Stimulated activated CD8-positive, alpha-beta memory T cell treated with anti-CD3 and anti-CD28 coated beads, Interleukin-4, amount 100 ng/mL, for 1 hour (primary cell): ENCODE data around the gene TEDC2.
"Not testable (repeated sequence)": the region's sequence is repeated elsewhere in the genome, so short reads cannot be mapped to it uniquely, and the experiment has no call there.

Experiments used
- DNase-seq, 2 donors: peaks; one replicate each; pipeline ENCODE4 v3.0.0-alpha.2; 2020; ENCODE audit warnings: low read depth in 2 of 2, low spot score in 1 of 2

The TEDC2 gene

DNA sequence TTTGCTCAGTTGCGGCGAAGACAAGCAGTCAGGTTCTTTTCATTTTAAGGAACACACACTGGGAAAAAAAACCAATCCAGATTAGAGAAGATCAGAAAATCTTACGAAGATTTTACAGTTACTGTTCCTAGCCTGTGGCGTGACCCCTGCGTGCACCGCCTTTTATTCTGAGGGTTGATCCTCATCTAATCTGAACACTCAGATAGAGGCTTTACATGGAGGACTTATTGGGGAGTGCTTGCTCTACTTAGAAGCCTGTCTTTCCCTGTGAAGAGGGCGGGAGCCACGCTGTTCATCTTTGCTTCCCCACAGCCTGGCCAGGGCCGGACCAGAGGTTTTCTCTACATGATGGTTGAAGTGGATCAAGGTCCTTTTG lies 16.4 kb downstream of the TEDC2 start:
- no peak for DNase-seq

DNA sequence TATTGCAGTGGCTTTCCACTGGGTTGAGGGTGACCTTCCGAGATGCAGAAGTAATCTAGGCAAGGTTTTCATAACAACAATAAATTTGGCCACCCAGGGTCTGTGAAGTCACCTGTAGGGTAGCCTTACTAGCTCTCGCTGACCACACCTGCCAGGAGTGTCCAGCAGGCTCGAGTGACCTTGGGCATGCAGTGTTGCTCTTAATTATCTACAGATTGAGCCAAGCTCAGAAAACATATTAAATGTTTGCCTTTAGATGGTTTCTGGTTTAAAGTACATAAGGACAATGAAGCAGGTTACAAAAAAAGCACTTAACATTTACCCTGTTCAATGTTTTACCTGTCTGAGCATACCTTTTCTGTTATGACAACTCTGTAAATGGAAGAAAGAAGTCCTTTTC lies 16.8 kb downstream of the TEDC2 start:
- no peak for DNase-seq

DNA sequence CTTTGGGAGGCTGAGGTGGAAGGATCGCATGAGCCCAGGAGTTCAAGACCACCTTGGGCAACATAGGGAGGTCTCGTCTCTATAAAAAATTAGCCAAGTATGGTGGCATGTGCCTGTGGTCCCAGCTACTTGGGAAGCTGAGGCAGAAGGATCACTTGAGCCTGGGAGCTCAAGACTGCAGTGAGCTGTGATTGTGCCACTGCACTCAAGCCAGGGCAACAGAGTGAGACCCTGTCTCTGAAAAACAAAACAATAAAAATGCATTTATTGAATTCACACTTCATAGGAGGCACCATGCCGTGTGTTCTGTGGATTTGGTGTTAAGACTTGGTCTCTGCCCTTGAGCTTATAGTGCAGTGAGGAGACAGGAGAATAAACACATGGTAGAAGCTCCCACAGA lies 17.4 kb downstream of the TEDC2 start:
- no peak for DNase-seq

DNA sequence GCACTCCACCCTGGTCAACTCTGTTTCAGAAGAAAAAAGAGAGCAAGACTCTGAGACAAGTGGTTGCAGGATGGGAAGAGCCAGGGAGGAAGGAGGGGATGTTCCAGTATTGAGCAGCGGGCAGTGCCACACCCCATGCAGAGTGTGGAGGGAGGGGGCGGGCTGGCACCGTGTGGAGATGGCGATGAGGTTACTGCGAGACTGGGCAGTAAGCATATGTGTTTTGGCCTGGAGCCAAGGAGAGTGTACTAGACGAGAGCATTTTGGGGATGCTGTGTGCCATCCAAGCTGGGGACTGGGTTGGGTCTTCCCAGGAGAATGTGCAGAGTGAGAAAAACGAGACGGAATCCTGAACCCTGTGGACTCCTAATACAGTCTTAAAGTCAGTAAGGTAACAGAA lies 18.4 kb downstream of the TEDC2 start:
- DNase-seq = no peak

DNA sequence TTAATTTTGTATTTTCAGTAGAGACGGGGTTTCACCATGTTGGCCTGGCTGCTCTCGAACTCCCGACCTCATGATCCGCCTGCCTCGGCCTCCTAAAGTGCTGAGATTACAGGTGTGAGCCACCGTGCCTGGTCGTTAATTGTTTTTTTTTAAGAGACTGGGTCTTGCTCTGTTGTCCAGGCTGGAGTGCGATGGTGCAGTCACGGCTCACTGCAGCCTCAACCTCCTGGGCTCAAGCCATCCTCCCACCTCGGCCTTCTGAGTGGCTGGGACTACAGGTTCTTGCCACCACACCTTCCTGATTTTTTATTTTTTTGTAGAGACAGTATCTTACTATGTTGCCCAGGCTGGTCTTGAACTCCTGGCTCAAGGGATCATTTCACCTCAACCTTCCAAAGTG lies 20.1 kb downstream of the TEDC2 start:
- DNase-seq = not testable (repeated sequence)

DNA sequence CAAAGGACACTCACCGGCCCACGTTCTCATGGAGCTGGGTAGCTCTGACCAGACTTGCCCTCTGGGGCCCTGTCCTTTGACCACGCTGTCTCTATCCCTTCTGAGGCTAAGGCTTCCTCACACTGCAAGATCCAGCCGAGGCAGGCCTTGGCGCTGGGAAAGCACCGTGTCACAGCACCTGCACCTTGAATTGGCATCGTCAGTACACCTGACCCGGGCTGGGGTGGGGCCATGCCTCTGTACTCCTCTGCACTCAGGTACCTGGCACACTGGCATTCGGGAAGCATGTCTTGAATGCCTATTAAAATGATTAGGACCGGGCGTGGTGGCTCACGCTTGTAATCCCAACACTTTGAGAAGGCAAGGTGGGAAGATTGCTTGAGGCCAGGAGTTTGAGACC lies 21.0 kb downstream of the TEDC2 start:
- no peak for DNase-seq

DNA sequence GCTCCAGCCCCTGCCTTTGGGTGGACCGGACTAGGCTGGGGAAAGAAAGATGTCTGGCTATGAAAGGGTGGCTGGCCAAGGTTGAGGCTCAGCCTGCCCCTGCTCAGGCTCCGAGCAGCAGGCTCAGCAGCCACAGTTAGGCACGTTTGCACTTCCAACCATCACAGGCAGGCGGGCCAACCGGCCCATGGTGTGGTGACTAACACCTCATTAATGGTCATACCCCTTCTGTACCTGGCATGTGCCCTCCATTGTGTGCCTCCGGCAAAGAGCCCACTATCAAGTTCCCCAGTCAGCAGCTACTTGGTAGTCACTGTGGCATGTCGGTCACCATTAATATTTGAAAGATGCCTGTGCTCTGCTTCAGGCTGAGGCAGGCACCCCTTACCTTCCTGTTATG lies 21.8 kb downstream of the TEDC2 start:
- no peak for DNase-seq

DNA sequence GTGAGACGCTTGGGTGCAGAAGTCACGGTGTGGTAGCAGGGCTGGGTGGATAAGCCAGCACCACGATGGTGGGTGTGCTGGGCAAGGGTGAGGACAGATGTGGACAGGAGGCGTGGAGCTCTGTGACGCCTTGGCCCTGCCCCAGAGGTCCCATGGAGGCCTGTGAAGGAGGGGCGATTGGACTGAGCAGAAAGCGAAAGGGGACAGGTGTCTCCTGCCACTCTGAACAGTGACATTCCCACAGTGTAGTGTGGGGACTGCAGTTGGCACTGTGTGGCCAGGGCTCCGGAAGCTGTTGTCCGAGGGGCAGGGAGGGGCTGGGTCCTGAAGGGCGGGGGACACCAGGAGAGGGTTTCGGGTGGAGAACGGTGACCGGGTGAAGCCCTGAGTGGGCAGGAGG lies 22.3 kb downstream of the TEDC2 start:
- no peak for DNase-seq

DNA sequence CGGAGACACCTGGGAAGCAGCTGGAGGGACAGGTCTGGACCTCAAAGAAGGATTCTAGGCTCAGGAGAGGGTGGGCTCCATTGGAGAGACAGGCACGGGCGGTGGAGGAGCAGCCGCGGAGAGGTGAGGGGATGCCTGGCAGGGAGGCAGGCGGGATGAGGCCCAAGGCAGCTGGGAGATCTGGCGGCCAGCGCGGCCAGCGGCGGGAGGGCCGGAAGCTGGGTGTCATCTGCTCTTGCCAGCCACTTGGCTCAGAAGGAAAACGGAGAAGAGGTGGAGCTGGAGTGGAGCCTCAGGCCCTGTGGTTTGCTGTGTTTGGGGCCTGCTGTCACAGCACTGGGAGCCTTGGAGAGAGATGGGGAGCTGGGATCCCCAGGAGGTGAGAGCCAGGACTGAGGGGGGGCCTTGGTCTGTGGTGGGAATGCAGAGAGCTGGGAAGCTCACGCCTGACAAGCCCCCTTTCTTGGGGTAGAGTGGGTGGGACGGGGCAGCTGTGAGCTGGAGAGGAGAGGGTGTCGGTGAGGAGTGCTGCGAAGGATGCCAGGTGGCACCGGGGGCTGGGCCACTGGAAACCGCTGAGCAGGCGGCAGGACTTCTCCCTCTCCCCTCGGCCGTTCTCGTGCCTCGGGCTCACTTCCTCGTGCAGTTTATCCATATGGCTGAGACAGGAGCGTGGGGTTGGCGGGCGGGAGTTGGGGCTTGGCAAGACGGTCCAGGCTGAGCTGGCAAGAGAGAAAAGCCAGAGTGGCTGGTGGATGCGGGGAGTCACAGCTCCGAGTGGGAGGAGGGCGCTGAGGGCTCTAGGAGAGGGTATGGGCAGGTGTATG lies 23.0 kb downstream of the TEDC2 start:
- no peak for DNase-seq

DNA sequence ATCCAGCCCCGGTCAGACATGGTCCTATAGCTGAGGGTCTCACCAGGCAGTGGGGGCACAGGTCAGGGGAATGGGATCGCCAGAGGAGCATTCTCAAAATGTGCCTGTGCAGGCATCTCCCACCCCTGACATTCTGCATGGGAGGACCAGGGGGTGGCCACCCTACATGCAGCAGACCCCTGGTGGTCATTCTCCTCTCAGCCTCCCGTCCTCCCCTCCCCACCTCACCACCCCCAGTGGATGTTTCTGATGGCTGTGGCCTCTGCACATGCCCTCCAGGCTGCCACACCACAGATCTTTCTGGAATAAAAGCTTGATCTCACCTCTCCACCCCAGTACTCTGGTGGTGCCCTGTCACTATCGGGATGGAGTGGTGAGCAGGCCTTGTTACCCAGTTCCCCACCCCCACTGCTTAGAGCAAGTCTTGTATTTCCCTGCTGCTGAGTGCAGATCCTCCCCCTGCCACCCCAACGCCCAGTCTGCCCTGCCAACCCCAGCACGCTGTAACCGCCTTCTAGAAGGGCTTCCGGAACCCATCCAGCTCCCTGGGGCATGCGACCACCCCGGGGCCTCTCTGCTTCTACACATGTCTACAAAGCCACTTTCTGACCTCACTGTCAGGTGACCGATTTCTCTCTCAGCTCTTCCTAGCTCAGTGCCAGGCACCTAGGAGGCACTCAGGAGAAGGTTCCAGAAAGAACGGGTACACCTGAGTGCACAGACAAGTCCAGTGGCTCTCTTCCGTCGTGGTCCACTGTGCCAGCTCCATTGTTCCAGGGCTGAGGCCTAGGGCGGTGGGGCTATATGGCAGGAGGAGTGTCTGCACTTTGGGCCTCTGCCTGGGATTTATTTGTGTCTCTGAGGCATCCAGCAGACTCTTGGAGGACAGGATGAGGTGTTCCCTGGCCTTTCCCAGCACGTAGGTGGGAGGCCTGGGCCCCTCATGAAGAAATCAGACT lies 24.3 kb downstream of the TEDC2 start:
- DNase-seq = no peak

DNA sequence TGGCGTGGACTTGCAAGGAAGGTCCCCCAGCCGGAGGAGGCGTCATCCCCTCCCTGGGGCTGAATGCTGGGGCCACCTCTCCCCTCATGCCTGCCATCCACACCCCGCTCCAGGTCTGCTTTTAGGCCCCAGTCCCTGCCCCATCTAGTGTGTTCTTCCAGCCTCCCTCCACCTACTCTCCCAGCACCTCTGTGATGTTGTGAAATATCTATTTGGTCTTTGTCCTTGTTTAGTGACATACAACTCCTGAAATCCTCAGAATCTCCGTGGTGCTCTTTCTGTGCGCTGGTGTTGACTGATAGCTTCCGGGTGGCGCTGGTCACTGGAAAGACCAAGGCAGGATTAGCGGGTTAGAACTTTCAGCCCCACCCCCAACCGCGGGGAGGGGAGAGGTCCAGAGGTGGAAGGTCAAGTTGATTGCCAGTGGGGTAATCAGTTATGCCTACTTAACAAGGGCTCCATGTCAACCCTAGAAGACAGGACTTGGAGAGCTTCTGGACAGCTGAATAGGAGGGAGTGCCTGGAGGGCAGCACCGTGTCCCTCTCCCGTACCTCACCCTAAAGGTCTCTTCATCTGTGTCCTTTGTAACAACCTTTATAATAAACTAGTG lies 25.1 kb downstream of the TEDC2 start:
- DNase-seq = no peak

DNA sequence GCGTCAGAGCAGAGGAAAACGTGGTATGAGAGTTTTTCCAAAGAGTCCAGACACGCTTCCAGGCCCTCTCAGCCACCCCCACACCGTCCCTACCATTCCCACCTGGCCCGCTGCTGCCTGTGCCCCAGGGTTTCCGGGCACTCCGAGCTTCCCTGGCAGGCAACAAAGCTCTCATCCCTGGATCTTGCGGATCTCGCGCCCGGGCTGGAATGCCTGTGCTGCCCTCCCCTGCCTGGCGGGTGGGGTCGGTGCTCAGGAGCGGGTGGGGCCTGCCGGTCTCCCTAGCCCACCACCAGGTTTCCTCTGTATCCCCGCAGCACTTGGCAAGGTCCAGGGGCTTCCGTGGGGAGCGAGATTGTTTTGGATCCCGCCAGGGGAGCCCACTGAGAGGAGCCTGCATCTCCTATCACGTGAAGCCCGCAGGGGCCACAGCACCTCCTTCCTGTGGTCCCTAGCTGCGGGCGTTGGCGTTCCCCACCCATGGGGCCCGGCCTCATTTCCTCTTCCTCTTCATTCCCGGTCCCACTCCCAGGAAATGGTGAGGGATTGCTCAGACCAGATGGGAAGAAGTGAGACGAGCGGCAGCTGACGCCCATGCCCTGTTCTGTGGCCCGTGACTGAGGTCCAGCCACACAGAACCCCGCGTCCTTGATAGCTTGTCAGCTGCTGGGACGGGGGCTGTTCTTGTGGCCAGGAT lies 26.1 kb downstream of the TEDC2 start:
- no peak for DNase-seq

DNA sequence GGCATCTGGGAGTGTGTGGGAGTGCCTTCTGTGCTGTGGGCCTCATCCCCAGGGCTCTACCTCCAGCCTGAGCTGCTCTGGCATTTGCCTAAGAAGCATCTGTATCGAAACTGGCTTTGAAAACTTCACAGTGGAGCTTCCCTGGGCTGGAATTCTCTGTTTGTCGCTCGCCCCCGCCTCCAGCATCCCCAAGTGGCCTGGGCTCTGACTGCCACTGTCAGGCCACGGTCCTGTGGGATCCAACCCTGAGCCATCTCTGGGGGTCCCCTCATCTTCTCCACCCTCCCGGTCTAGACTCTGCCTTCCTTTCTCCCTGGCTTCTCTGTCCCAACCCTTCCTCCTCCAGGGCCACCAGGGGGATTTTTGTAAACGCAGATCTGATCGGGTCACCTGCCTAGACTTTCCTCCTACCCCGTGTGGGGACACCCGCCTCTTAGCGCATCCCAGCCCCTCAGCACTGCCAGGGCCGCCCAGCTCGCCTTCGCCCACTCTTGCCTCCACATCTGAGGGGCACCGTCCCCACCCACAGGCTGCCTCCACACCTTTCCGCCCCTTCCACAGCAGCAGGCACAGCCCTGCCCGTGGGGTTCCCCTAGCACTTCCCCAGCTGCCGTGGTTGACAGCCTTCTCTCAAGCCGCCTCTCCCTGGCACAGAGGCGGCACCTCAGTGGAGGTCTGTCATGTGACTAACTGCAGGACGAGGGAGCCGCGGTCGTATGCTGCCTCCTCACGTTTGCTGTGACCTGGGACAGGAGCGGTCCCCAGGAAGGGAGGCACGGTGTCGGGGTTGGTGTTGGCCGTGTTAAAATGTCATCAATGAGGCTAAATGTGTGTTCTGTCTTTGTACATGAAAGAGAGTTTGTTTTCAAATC lies 27.0 kb downstream of the TEDC2 start:
- peak; percentile 53 to 60 for DNase-seq

DNA sequence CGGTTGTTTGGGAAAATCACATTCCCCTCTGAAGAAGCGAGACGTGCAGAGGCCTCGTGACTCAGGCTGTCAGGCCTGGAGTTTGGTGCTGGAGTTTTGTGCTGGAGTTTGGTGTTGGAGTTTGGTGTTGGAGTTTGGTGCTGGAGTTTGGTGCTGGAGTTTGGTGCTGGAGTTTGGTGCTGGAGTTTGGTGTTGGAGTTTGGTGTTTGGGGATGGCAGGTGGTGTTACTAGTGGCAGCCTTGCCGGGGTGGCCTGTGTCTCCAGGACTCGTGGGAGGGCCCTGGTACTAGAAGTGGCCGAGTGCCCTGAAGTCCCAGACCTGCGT lies 27.6 kb downstream of the TEDC2 start:
- DNase-seq = no peak

DNA sequence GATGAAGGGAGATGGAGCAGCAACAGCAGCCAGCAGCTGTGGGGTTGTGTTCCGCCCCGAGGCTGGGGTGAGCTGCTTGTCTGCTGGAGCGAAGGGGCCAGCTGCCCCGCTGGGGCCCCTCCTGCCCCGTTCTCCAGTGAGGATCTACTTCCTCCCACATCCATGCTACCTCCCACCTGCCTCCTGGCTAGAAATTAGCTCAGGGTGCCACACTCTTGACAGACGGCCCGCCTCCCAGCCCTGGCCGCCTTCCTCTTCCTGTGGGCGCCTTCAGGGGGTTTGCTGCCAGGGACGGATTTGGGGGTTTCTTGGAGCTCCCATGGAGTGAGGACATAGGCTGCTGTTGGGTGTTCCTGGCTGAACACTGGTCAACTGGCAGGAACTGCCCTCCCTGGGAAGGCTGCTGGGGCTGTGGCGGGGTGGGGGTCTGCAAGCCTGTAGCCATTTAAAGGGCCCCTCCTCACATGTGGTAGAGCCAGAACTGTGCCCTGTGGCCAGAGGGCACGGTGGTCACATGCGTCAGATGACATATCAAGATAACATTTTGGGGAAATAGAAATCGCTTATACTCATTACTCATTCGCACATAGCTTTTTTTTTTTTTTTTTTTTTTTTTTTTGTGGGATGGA lies 28.1 kb downstream of the TEDC2 start:
- no peak for DNase-seq

DNA sequence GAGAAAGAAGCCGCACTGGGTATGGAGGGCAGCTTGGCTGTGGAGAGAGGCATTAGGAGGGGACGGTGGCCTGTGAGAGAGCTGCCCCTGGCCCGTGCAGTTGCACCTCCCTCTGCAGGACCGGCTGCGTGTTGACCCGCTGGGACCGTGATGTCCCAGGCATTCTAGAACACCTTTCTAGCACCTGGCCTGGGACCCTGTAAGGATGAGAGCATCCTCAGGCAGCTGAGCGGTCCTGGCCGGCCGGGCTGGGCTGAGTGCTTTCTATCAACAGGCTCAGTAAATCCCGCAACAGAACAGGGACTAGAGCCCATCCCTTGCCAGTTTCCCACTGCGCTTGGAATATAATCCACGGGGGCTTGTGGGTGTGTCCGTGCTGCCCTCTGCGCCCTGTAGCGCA lies 29.7 kb downstream of the TEDC2 start:
- DNase-seq = no peak

DNA sequence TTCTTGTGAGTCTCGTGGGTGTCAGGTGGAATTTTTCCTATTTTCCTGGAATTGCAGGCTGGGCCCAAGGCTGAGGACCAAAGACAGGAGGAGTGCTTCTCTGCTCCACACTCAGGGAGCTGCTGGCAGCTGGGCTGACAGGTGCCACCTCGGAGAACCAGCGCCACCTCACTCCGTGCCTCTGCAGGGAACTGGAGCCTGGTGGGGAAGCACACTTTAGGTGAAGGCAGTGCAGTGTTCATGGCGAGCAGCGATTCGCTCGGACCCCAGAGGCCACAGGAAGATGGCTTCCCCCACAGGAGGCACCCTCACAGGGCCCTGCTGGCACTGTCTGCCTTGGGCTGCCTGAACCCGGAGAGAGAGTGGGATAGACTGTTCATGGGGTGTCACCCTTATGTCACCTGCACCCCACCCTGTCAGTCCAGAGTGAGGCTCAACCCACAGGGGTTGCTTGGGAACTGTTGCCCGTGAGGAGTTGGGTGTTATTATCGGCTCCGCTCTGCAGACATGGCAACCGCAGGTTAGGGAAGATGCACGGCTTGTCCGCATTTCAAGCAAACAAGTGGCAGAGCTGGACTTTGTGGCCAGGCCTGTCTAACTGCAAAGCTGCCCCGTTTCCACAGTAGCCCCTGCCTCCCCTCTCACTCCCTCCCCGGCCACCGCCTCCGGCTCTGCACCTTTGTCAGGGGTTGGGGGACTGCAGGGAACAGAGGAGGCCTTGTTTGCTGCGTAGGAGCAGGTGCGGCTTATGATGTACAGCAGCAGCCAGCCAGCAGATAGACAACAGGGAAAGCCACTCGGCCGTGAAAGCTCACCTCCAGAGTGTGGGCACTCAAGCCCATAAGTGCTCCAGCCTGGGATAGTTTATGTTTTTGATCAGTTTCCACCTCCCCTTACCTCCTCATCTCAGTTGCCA lies 30.5 kb downstream of the TEDC2 start:
- no peak for DNase-seq

DNA sequence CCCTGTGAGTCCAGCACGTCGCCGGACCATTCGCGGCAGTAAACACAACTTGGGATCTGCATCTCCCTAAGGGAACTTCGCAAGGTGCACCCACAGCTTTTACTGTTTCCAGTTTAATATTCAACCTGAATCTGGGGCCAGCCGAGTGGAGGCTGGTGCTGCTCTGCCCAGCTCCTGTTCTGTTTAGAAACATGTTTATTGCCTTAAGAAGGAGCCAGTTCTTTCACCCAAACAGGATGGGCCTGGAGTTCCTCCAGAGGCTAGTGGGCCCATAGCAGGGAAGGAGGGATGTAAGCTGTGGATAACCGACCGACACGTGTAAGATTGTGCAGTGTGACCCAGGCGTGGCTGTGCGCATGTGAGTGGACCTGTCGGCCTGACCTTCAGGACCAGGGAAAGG lies 32.4 kb downstream of the TEDC2 start:
- no peak for DNase-seq

DNA sequence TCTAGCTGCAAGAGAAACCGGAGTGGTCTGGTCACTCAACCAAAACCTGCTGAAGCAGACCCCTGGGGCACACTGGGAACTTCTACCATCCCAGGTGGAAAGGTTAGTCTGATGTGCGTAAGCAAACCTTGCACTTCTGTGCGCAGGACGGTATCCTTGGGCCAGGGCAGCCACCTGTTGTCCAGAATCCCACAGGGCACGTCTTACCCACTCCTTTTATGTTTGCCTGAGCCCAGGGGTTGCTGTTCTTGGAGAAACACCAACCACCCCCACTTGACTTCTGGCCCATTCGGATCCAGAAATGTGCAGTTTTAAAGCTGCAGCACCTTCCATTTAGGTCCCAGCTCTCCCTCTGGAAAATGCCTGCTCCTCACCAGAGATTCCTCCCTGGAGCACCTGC lies 33.7 kb downstream of the TEDC2 start:
- no peak for DNase-seq
